Transverse colon (tissue), 4 donors: ENCODE results near the gene CNTNAP2. TPM values are rescaled to one million over a fixed set of nuclear protein-coding genes. Genes with fewer than 3 reads are reported as not detected.

Source experiments
- DNase-seq: peaks from one replicate; pipeline ENCODE4 v3.0.0-alpha.2; 2019
- H3K27ac ChIP-seq, 4 donors: fragments of 200-600 bp; sonication (generic); 2 replicates each; pipeline ENCODE4 v1.5.1; 2016 to 2018; ENCODE audit warnings: inconsistent platforms in 4 of 4
- H3K27me3 ChIP-seq: fragments of 200-600 bp; sonication (generic); 2 replicates; pipeline ENCODE4 v1.5.1; 2017; ENCODE audit warnings: inconsistent platforms
- H3K36me3 ChIP-seq, 4 donors: fragments of 200-600 bp; sonication (generic); 2 replicates each; pipeline ENCODE4 v1.5.1; 2017 to 2019; ENCODE audit warnings: inconsistent platforms in 4 of 4
- H3K4me1 ChIP-seq, 4 donors: fragments of 200-600 bp; sonication (generic); 2 replicates each; pipeline ENCODE4 v1.5.1; 2017 to 2020; ENCODE audit warnings: inconsistent platforms in 4 of 4
- H3K4me3 ChIP-seq, 4 donors: fragments of 200-600 bp; sonication (generic); 1 replicate in 1 of 4; 2 replicates in 3 of 4; pipeline versions ENCODE4 v1.5.1 to v1.6.1; 2017 to 2019; ENCODE audit warnings: inconsistent platforms in 4 of 4
- H3K9me3 ChIP-seq, 2 donors: fragments of 200-600 bp; sonication (generic); 2 replicates each; pipeline ENCODE4 v1.5.1; 2017 to 2019; ENCODE audit warnings: inconsistent platforms in 2 of 2
- EP300 ChIP-seq: sonication (generic); formaldehyde crosslinking; IDR thresholded peaks from one replicate; pipeline ENCODE4 v1.6.1; 2017; ENCODE audit warnings: antibody characterized with exemption, low read depth
- POLR2A ChIP-seq: fragments of 450-650 bp; IDR thresholded peaks from one replicate; pipeline ENCODE4 v1.6.1; 2016; ENCODE audit warnings: antibody characterized with exemption, mild to moderate bottlenecking, moderate library complexity
- POLR2AphosphoS5 ChIP-seq, 3 donors: sonication (generic); formaldehyde crosslinking; IDR thresholded peaks; one replicate each; pipeline ENCODE4 v1.6.1; 2016; ENCODE audit warnings: antibody characterized with exemption in 3 of 3
- WGBS, 2 donors: methylation state at CpG; one replicate each; pipeline ENCODE4 v1.1.5; 2018; ENCODE audit warnings: low coverage in 1 of 2; 5-methylcytosine and 5-hydroxymethylcytosine counted together
- in situ Hi-C, 4 donors: fragments of 200-750 bp; cut with MboI; loops; one replicate each; pipeline versions ENCODE4 v1.15.0 to v1.15.1; 2017; ENCODE audit warnings: low sequenced_read_pairs in 3 of 4, low pct_ligation_motif_present in 1 of 4, low pct_unique_long_range_greater_than_20kb in 1 of 4
- intact Hi-C: fragments of 100-400 bp; cut with DNase I; formaldehyde crosslinking; loops from one replicate; pipeline ENCODE4 v1.15.1; 2023; ENCODE audit warnings: low total_unique reads
- total RNA-seq, 4 donors: library from RNA; depleted of rRNA; stranded (reverse); fragments of >200 nt; gene quantifications; one replicate each; pipeline ENCODE4 v1.1.0, GENCODE V29; 2016
- TF ChIP-seq, protein P1 (sequence below), 5 experiments: fragments of 200-600 bp in 3 of 5; fragments of 450-650 bp in 2 of 5; sonication (generic) in 3 of 5; IDR thresholded peaks; 1 replicate in 2 of 5; 2 replicates in 3 of 5; pipeline ENCODE4 v1.5.1; 2016 to 2017; ENCODE audit warnings: antibody characterized with exemption in 5 of 5, inconsistent platforms in 3 of 5, mild to moderate bottlenecking in 2 of 5, moderate library complexity in 1 of 5

Gene CNTNAP2
- total RNA-seq, 4 donors from 2014 or later: 0.60 to 2.9 (median 2.4) TPM

DNA sequence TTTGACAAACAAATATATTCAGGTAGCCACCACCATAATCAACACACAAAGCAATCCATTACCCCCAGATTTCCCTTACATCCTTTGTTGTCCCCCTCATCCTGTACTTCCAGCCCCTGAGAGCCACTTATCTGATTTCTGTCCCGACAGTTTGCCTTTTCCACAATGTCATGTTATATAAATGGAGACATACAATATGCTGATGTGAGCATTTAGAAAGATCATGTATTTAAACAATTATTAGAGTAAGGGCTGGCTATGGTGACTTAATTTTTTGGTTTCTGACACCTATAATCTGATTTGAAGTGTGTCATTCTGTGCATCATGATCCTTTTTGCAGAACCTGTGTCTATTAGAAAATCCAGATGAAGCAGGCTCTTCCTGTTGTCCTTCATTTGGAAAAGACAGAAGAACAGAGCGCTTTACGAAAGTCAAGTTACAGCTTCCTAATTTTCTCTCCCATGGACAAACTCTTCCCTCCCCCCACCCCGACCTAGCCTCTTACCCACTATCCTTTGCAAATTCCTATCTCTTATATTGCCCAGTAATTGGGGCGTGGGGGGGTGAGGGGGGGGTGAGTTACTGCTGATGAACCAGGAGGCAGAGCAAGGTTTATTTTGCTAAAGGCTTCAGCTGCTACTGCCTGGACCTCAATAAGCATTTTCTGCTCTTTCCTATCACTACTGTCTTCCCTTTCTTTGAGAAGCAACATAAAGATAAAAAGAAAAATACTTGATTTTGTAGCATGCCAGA lies 2221.6 kb downstream of the CNTNAP2 start:
- in situ Hi-C loops (no loop called here), intact Hi-C loops (no loop called here)
- DNase-seq: no peak
- peaks cover 0 to 28% (median 15%) of the 10 kb centered on the region in 4 donors for H3K4me1 ChIP-seq
- no peaks in the 10 kb centered on the region for H3K36me3 ChIP-seq
- H3K27ac ChIP-seq: no peak overlapping the region
- no peaks in the 10 kb centered on the region for H3K9me3 ChIP-seq
- TF ChIP-seq EP300: no peak
- TF ChIP-seq, protein P1, sequence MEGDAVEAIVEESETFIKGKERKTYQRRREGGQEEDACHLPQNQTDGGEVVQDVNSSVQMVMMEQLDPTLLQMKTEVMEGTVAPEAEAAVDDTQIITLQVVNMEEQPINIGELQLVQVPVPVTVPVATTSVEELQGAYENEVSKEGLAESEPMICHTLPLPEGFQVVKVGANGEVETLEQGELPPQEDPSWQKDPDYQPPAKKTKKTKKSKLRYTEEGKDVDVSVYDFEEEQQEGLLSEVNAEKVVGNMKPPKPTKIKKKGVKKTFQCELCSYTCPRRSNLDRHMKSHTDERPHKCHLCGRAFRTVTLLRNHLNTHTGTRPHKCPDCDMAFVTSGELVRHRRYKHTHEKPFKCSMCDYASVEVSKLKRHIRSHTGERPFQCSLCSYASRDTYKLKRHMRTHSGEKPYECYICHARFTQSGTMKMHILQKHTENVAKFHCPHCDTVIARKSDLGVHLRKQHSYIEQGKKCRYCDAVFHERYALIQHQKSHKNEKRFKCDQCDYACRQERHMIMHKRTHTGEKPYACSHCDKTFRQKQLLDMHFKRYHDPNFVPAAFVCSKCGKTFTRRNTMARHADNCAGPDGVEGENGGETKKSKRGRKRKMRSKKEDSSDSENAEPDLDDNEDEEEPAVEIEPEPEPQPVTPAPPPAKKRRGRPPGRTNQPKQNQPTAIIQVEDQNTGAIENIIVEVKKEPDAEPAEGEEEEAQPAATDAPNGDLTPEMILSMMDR (IDR thresholded peaks at IDR 0.05): no peak
- TF ChIP-seq POLR2A: no peak
- TF ChIP-seq POLR2AphosphoS5 (IDR thresholded peaks at IDR 0.05): no peak
- WGBS, 2 donors: 32 to 44% methylated on average over 4 to 5 of the region's 5 CpGs
- H3K27me3 ChIP-seq: peaks cover 52% of the 10 kb centered on the region
- H3K4me3 ChIP-seq: peak overlapping the region in 1 of 4 donors; percentile 50

DNA sequence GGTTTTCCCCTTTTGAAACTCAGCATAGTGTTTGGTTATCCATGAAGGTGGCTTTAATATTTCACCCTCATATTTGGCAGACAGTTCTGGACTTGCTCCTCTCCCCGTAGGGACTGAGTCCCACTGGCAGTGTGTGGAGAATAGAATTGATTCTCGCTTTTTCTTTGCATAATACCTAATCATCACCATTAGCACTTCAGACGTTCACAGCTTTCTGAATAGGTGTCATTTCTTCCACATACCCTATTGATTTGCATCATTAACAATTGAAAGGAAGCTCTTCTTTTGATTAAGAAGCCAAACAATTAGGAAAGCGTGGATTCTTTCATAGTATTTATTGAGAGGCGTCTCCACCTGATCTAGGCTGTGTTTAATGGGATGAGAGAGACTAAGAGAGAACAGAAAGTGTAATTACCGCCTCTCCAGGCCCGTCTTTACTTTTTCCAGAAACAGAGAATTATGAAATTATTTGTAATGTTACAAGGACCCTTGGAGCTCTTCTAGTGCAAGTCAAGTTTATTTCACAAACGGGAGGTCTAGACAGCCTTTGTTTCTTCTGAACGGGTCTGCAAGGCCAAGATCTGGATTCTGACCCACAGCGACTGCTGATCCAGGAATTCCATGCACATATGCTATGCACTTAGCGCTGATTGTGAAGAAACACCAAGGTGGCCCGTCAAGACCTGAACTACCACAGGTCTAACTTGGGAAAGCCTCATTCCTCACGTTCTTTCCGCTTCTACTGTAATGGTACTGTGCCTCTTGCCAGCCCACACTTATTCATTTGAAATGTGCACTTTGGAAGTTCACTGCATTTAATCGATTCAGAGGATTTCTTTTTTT lies 2224.1 kb downstream of the CNTNAP2 start:
- Histone ChIP-seq H3K4me3 (no peak overlapping the region), H3K4me1 (peaks cover 0 to 28% (median 15%) of the 10 kb centered on the region in 4 donors), H3K36me3 (no peaks in the 10 kb centered on the region), H3K9me3 (no peaks in the 10 kb centered on the region), H3K27ac (no peak overlapping the region), H3K27me3 (peaks cover 49% of the 10 kb centered on the region)
- no peak for TF ChIP-seq POLR2A
- TF ChIP-seq POLR2AphosphoS5 (IDR thresholded peaks at IDR 0.05): no peak
- TF ChIP-seq, protein P1 (IDR thresholded peaks at IDR 0.05): no peak
- no peak for TF ChIP-seq EP300
- in situ Hi-C loops: no loop called here
- intact Hi-C loops: no loop called here
- no peak for DNase-seq
- 79 to 81% methylated on average over 15 of the region's 15 CpGs for WGBS, 2 donors

DNA sequence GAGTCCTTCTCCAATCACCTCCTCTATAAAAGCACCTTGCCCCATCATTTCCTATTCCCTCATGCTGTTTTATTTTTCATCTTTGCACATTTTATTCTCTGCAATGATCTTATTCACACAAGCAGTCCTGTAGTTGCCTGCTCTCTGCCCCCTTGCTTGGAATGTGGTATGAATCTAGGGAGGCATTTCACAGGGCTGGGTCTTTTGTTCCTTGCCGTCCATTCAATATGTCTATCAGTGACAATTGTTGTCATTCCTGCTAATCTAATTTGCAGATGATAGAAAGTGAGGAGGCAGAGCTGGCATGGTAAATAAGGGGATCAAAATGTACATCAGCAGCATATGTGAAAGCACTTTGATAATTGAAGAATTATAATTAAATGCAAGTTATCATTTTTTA lies 2227.8 kb downstream of the CNTNAP2 start:
- H3K9me3 ChIP-seq: no peaks in the 10 kb centered on the region
- intact Hi-C loops: no loop called here
- peaks cover 0 to 9% (median 2%) of the 10 kb centered on the region in 4 donors for H3K4me1 ChIP-seq
- in situ Hi-C loops: no loop called here
- peaks cover 12% of the 10 kb centered on the region for H3K27me3 ChIP-seq
- TF ChIP-seq, protein P1 (IDR thresholded peaks at IDR 0.05): no peak
- no peak for TF ChIP-seq POLR2AphosphoS5 (IDR thresholded peaks at IDR 0.05)
- no peak for TF ChIP-seq POLR2A
- no peak for TF ChIP-seq EP300
- no peak for DNase-seq
- WGBS, 2 donors: 50 to 87% methylated on average over 1 of the region's 1 CpG
- no peak overlapping the region for H3K27ac ChIP-seq
- no peak overlapping the region for H3K4me3 ChIP-seq
- no peaks in the 10 kb centered on the region for H3K36me3 ChIP-seq

DNA sequence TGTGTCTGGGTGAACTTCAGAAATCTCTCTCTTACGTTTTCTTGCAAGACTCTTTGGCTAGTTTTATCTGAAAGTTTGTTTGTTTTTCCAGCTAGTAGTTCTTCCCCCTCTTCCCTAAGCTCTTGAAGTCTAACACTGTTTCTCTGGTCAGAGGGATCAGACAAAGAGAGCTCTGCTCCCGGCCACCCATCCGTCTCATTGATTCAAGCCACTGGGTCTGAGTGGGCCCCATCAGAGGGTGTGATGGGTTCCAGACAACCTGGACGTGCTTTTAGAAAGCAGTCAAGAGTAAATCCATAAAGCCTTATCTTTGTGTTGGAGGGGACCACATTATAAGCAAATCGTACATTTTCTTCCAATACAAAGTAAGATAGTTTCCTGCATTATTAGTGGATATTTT lies 2231.4 kb downstream of the CNTNAP2 start:
- intact Hi-C loops: no loop called here
- no peaks in the 10 kb centered on the region for H3K4me1 ChIP-seq
- H3K27ac ChIP-seq: no peak overlapping the region
- no peaks in the 10 kb centered on the region for H3K36me3 ChIP-seq
- in situ Hi-C loops: no loop called here
- no peaks in the 10 kb centered on the region for H3K9me3 ChIP-seq
- DNase-seq: no peak
- TF ChIP-seq POLR2A (no peak), POLR2AphosphoS5 (IDR thresholded peaks at IDR 0.05) (no peak), EP300 (no peak)
- TF ChIP-seq, protein P1 (IDR thresholded peaks at IDR 0.05): no peak
- WGBS, 2 donors: 61 to 74% methylated on average over 3 to 5 of the region's 5 CpGs
- H3K27me3 ChIP-seq: no peaks in the 10 kb centered on the region
- no peak overlapping the region for H3K4me3 ChIP-seq
